IMR-90 (cell line): ENCODE measurements around the gene SLC7A10. TPM values are rescaled to one million over a fixed set of nuclear protein-coding genes. Genes with fewer than 3 reads are reported as not detected.

ENCODE experiments used
- ATAC-seq: fragments of 200-7000 bp; cut with Tn5 transposase; 2 replicates; pipeline ENCODE4 v1.9.1; 2020; ENCODE audit warnings: low read depth, mild to moderate bottlenecking, moderate library complexity
- BruUV-seq: library from RNA; stranded (reverse); fragments of 400-500 nt; replicated peaks from 2 replicates; lab custom pipeline; 2021; lab: Mats Ljungman, UMichigan
- CTCF ChIA-PET: fragments of 300-600 bp; formaldehyde crosslinking; extraction: SDS; loops from one replicate; lab custom pipeline; 2021; ENCODE audit warnings: antibody characterized with exemption; lab: Yijun Ruan, JAX
- POLR2A ChIA-PET: fragments of 300-600 bp; sonication (Branson Sonifier 250); formaldehyde crosslinking; loops from one replicate; lab custom pipeline; 2022; ENCODE audit warnings: antibody characterized with exemption; ENCODE audit not compliant: unreplicated experiment; lab: Charles Lee
- DNase-seq: peaks from one replicate; pipeline ENCODE4 v3.0.0; 2013
- H2AFZ ChIP-seq: replicated peaks from 2 replicates; pipeline ENCODE3; 2013; ENCODE audit warnings: low read length, mild to moderate bottlenecking; ENCODE audit not compliant: poor library complexity
- H2AK5ac ChIP-seq: 2 replicates; pipeline ENCODE4 v1.6.1; 2013; ENCODE audit warnings: low read depth, low read length, inconsistent platforms
- H2AK9ac ChIP-seq: replicated peaks from 2 replicates; pipeline ENCODE3; 2013; ENCODE audit warnings: mild to moderate bottlenecking, low read depth, low read length, moderate library complexity; ENCODE audit not compliant: poor library complexity
- H2BK120ac ChIP-seq: 2 replicates; pipeline ENCODE4 v1.6.1; 2013; ENCODE audit warnings: low read depth, low read length, inconsistent platforms
- H2BK15ac ChIP-seq: 3 replicates; pipeline ENCODE4 v1.6.1; 2013; ENCODE audit warnings: low read depth, low read length, inconsistent platforms
- H2BK20ac ChIP-seq: 2 replicates; pipeline ENCODE4 v1.6.1; 2013; ENCODE audit warnings: low read depth, mild to moderate bottlenecking, inconsistent platforms, low read length, moderate library complexity
- H2BK5ac ChIP-seq: 2 replicates; pipeline ENCODE4 v1.6.1; 2013; ENCODE audit warnings: mild to moderate bottlenecking, low read depth, low read length, inconsistent platforms; ENCODE audit not compliant: poor library complexity, severe bottlenecking
- H3K14ac ChIP-seq: replicated peaks from 2 replicates; pipeline ENCODE4 v1.6.1; 2013; ENCODE audit warnings: low read depth, low read length, inconsistent platforms
- H3K18ac ChIP-seq: 2 replicates; pipeline ENCODE4 v1.6.1; 2013; ENCODE audit warnings: low read depth, low read length, control low read depth
- H3K23ac ChIP-seq: 2 replicates; pipeline ENCODE4 v1.6.1; 2013; ENCODE audit warnings: low read depth, low read length, inconsistent platforms
- H3K27ac ChIP-seq: 2 replicates; pipeline ENCODE4 v1.5.1; 2013; ENCODE audit warnings: mild to moderate bottlenecking, control low read depth, low read length; ENCODE audit not compliant: insufficient read depth
- H3K27me3 ChIP-seq: 2 replicates; pipeline ENCODE4 v1.6.1; 2013; ENCODE audit warnings: low read length; ENCODE audit not compliant: control insufficient read depth, insufficient read depth
- H3K36me3 ChIP-seq: 2 replicates; pipeline ENCODE4 v1.6.1; 2013; ENCODE audit warnings: low read length, mixed read lengths; ENCODE audit not compliant: control insufficient read depth, insufficient read depth
- H3K4ac ChIP-seq: 2 replicates; pipeline ENCODE4 v1.6.1; 2013; ENCODE audit warnings: low read depth, low read length, inconsistent platforms
- H3K4me1 ChIP-seq: 2 replicates; pipeline ENCODE4 v1.6.1; 2013; ENCODE audit warnings: low read length, mixed read lengths; ENCODE audit not compliant: control insufficient read depth, insufficient read depth
- H3K4me2 ChIP-seq: 2 replicates; pipeline ENCODE4 v1.6.1; 2013; ENCODE audit warnings: low read depth, mild to moderate bottlenecking, control low read depth, low read length, moderate library complexity
- H3K4me3 ChIP-seq: 2 replicates; pipeline ENCODE4 v1.5.1; 2013; ENCODE audit warnings: low read depth, mild to moderate bottlenecking, control low read depth, low read length, moderate library complexity; ENCODE audit not compliant: insufficient read depth
- H3K56ac ChIP-seq: 2 replicates; pipeline ENCODE4 v1.6.1; 2013; ENCODE audit warnings: low read length, inconsistent platforms; ENCODE audit not compliant: insufficient read depth; ENCODE audit errors: extremely low read depth
- H3K79me1 ChIP-seq, 2 experiments: 2 replicates each; pipeline ENCODE4 v1.6.1; 2013; ENCODE audit warnings: low read length in 2 of 2, inconsistent platforms in 1 of 2, low read depth in 1 of 2
- H3K9ac ChIP-seq: 2 replicates; pipeline ENCODE4 v1.6.1; 2013; ENCODE audit warnings: low read depth, low read length, control low read depth
- H3K9me1 ChIP-seq: 2 replicates; pipeline ENCODE4 v1.6.1; 2013; ENCODE audit warnings: low read length, inconsistent platforms; ENCODE audit not compliant: insufficient read depth
- H3K9me3 ChIP-seq: 2 replicates; pipeline ENCODE4 v1.6.1; 2013; ENCODE audit warnings: low read length; ENCODE audit not compliant: control insufficient read depth, insufficient read depth
- H4K20me1 ChIP-seq: 2 replicates; pipeline ENCODE4 v1.6.1; 2013; ENCODE audit warnings: low read length, inconsistent platforms; ENCODE audit not compliant: insufficient read depth
- H4K5ac ChIP-seq: 2 replicates; pipeline ENCODE4 v1.6.1; 2013; ENCODE audit warnings: mild to moderate bottlenecking, low read depth, low read length, control low read depth
- H4K8ac ChIP-seq, 2 experiments: 2 replicates each; pipeline ENCODE4 v1.6.1; 2013; ENCODE audit warnings: low read depth in 2 of 2, low read length in 2 of 2, control low read depth in 1 of 2, inconsistent platforms in 1 of 2
- H4K91ac ChIP-seq: 2 replicates; pipeline ENCODE4 v1.6.1; 2013; ENCODE audit warnings: low read depth, low read length, inconsistent platforms; ENCODE audit not compliant: insufficient read depth
- CEBPB ChIP-seq: IDR thresholded peaks from 2 replicates; pipeline ENCODE4 v1.6.1; 2012; ENCODE audit warnings: low read depth, low read length, improper control_type of control experiment
- CHD1 ChIP-seq: IDR thresholded peaks from 2 replicates; pipeline ENCODE4 v1.6.1; 2012; ENCODE audit warnings: low read depth, low read length, improper control_type of control experiment
- ELK1 ChIP-seq: fragments of 150-350 bp; IDR thresholded peaks from 2 replicates; pipeline ENCODE4 v1.6.1; 2016; ENCODE audit warnings: low read depth, mild to moderate bottlenecking, low read length, moderate library complexity, borderline replicate concordance
- FOS ChIP-seq: fragments of 150-350 bp; IDR thresholded peaks from 2 replicates; pipeline ENCODE4 v1.6.1; 2016; ENCODE audit warnings: low read depth, low read length
- MAFK ChIP-seq: IDR thresholded peaks from 2 replicates; pipeline ENCODE4 v1.6.1; 2012; ENCODE audit warnings: low read depth, low read length, improper control_type of control experiment
- MAZ ChIP-seq: IDR thresholded peaks from 2 replicates; pipeline ENCODE4 v1.6.1; 2012; ENCODE audit warnings: low read depth, mild to moderate bottlenecking, low read length, improper control_type of control experiment, moderate library complexity, borderline replicate concordance
- MXI1 ChIP-seq: IDR thresholded peaks from 2 replicates; pipeline ENCODE4 v1.6.1; 2012; ENCODE audit warnings: low read depth, mild to moderate bottlenecking, low read length, moderate library complexity, borderline replicate concordance
- NFE2L2 ChIP-seq: fragments of 150-350 bp; IDR thresholded peaks from 2 replicates; pipeline ENCODE4 v1.6.1; 2016; ENCODE audit warnings: low read depth, mild to moderate bottlenecking, low read length
- POLR2A ChIP-seq: IDR thresholded peaks from 2 replicates; pipeline ENCODE4 v1.6.1; 2012; ENCODE audit warnings: mild to moderate bottlenecking, low read depth, low read length
- RAD21 ChIP-seq: IDR thresholded peaks from 2 replicates; pipeline ENCODE4 v1.6.1; 2012; ENCODE audit warnings: low read length, improper control_type of control experiment
- RCOR1 ChIP-seq: IDR thresholded peaks from 2 replicates; pipeline ENCODE4 v1.6.1; 2012; ENCODE audit warnings: mild to moderate bottlenecking, low read length, improper control_type of control experiment; ENCODE audit not compliant: insufficient replicate concordance
- RFX5 ChIP-seq: IDR thresholded peaks from 2 replicates; pipeline ENCODE4 v1.8.0; 2012; ENCODE audit warnings: low read depth, mild to moderate bottlenecking, low read length, moderate library complexity
- USF2 ChIP-seq: fragments of 150-350 bp; IDR thresholded peaks from 2 replicates; pipeline ENCODE4 v1.6.1; 2017; ENCODE audit warnings: mild to moderate bottlenecking, antibody characterized with exemption, low read length, low read depth
- whole genome bisulfite sequencing, 2 experiments: methylation state at CpG; one replicate each; pipeline versions ENCODE4 v1.1.5 to v1.1.7; 2013; ENCODE audit warnings: missing lambda C conversion rate in 2 of 2; ENCODE audit not compliant: insufficient read length in 1 of 2; ENCODE audit errors: extremely low coverage in 2 of 2; 5-methylcytosine and 5-hydroxymethylcytosine counted together
- dilution Hi-C: fragments of 300-500 bp; cut with HindIII; formaldehyde crosslinking; loops from one replicate; pipeline ENCODE4 v1.14.3; 2018; ENCODE audit warnings: low sequenced_read_pairs; ENCODE audit not compliant: unreplicated experiment
- in situ Hi-C: fragments of 300-500 bp; cut with MboI; formaldehyde crosslinking; loops from 3 replicates; pipeline ENCODE4 v1.14.3; 2019; ENCODE audit warnings: low sequenced_read_pairs, inconsistent platforms, mixed read lengths
- intact Hi-C: fragments of 100-400 bp; cut with micrococcal nuclease; formaldehyde crosslinking; loops from 2 replicates; pipeline ENCODE4 v1.10.0; 2022
- polyA plus RNA-seq, 3 experiments: library from polyadenylated mRNA; depleted of rRNA; stranded (reverse); fragments of >200 nt; gene quantifications; 2 replicates each; pipeline ENCODE4 v1.2.3, GENCODE V29; 2012; ENCODE audit warnings: low replicate concordance in 1 of 3
- total RNA-seq: library from RNA; depleted of rRNA; stranded (reverse); fragments of >200 nt; gene quantifications from 2 replicates; pipeline ENCODE4 v1.2.3, GENCODE V29; 2012

SLC7A10 gene
- total and polyA plus RNA-seq, 2 of the 4 experiments (the other 2 are of a cell fraction): not detected

- TF ChIP-seq CEBPB: no peak
These were observed 48.4 kb upstream of the SLC7A10 start (continued) for GRCh38 chr19:33273881-33274662.

- Histone ChIP-seq H2AFZ (no peak overlapping the region), H3K18ac (no peak overlapping the region), H3K27ac (no peak overlapping the region), H2AK9ac (no peak overlapping the region), H3K9me1 (no peaks in the 10 kb centered on the region), H3K23ac (no peak overlapping the region), H3K4me3 (no peak overlapping the region), H3K79me1 (no peaks in the 10 kb centered on the region), H3K36me3 (no peaks in the 10 kb centered on the region), H4K8ac (no peak overlapping the region), H2BK15ac (no peak overlapping the region), H3K9ac (no peak overlapping the region), H4K5ac (no peak overlapping the region), H3K4ac (no peak overlapping the region), H2BK120ac (no peak overlapping the region), H2BK5ac (no peak overlapping the region), H4K20me1 (no peaks in the 10 kb centered on the region), H3K4me1 (no peaks in the 10 kb centered on the region), H3K27me3 (peaks cover 4% of the 10 kb centered on the region; the same call in 1 of the 2 replicates), H3K14ac (no peak overlapping the region), H4K91ac (no peak overlapping the region), H2AK5ac (no peak overlapping the region), H3K4me2 (no peak overlapping the region), H3K56ac (no peak overlapping the region), H3K9me3 (no peaks in the 10 kb centered on the region), H2BK20ac (no peak overlapping the region)
- in situ Hi-C loops: no loop called here
- no TSS peak for BruUV-seq
- CTCF ChIA-PET: no interaction called here
- ATAC-seq: no peak
- POLR2A ChIA-PET: no interaction called here
- intact Hi-C loops: no loop called here
- dilution Hi-C loops: no loop called here
- no peak for DNase-seq
- WGBS, 2 experiments: 53% methylated on average over 14 of the region's 26 CpGs; no CpG with 5 or more reads in 1 of the 2 experiments
- no peak for TF ChIP-seq MXI1
- TF ChIP-seq CHD1: no peak
- no peak for TF ChIP-seq RAD21
- TF ChIP-seq USF2: no peak
- TF ChIP-seq MAZ: no peak
- no peak for TF ChIP-seq RCOR1
- no peak for TF ChIP-seq POLR2A
- no peak for TF ChIP-seq MAFK
- TF ChIP-seq RFX5: no peak
- no peak for TF ChIP-seq NFE2L2
- TF ChIP-seq FOS: no peak
- no peak for TF ChIP-seq ELK1
These were observed 47.6 kb upstream of the SLC7A10 start for GRCh38 chr19:33273065-33273736.
